MM.1S (cell line): ENCODE results near the gene TPX2.

ENCODE experiments used
- CTCF ChIP-seq: fragments of 300-600 bp; sonication (generic); IDR thresholded peaks from 2 replicates; pipeline ENCODE4 v1.5.1; 2016; ENCODE audit warnings: antibody characterized with exemption, low read length, mixed read lengths
- EZH2 ChIP-seq: fragments of 300-600 bp; sonication (generic); optimal IDR thresholded peaks from 2 replicates; pipeline ENCODE3; 2017; ENCODE audit warnings: low read depth, mild to moderate bottlenecking, antibody characterized with exemption, low read length, mixed read lengths
- EZH2phosphoT487 ChIP-seq: fragments of 300-600 bp; sonication (generic); IDR thresholded peaks from 2 replicates; pipeline ENCODE4 v1.6.1; 2018; ENCODE audit warnings: antibody characterized with exemption, low read length

GRCh38 chr20:31739550-31739977, 474 bp downstream of the TPX2 start:
- TF ChIP-seq CTCF = no peak
- TF ChIP-seq EZH2phosphoT487 = no peak
- TF ChIP-seq EZH2 = no peak
